Epithelial cell of prostate (primary cell): ENCODE data around the gene ZBTB20.

Source experiments
- DNase-seq: peaks from one replicate; pipeline ENCODE4 v3.0.0-alpha.2; 2011; ENCODE audit warnings: low read depth, low spot score
- H3K27ac ChIP-seq: fragments of 450-650 bp; 2 replicates; pipeline ENCODE4 v1.5.1; 2017; ENCODE audit warnings: mild to moderate bottlenecking

ZBTB20 gene

DNA sequence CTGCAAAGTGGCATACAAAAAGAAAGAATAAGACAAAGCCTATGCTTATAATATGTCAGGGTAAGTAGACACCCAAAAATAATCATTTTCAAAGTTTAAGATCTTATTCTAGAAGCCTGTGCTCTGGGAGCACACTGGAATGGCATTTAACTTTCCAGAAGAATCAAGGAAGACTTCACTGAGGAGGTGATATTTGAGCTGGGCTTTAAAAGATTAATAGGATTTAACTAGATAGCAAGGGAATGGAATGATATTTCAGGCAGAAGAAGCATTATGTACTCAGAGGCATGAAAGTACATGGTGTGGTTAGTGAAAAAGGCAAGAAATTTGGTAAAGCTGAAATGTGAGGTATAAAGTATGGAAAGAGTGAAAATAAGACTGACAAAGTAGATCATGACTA lies 106.8 kb downstream of the ZBTB20 start:
- DNase-seq: no peak
- H3K27ac ChIP-seq: no peak overlapping the region

DNA sequence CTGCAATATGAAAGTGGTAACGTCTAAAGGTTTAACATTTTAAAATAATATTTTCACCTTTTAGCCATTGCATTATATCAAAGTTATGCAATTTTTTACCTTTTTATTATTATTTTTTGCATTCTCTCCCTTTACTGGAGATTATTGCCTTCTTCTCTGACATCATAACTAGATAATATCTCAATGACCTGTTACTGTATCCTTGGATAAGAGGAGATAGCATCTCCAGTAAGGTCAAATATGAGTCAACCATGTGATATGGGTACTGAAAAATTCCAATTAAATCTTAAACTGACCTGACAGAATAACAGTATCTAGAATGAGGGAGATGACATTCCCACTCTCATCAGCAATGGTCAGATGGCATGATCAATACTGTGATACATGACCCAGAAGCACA lies 108.3 kb downstream of the ZBTB20 start:
- H3K27ac ChIP-seq: no peak overlapping the region
- no peak for DNase-seq

DNA sequence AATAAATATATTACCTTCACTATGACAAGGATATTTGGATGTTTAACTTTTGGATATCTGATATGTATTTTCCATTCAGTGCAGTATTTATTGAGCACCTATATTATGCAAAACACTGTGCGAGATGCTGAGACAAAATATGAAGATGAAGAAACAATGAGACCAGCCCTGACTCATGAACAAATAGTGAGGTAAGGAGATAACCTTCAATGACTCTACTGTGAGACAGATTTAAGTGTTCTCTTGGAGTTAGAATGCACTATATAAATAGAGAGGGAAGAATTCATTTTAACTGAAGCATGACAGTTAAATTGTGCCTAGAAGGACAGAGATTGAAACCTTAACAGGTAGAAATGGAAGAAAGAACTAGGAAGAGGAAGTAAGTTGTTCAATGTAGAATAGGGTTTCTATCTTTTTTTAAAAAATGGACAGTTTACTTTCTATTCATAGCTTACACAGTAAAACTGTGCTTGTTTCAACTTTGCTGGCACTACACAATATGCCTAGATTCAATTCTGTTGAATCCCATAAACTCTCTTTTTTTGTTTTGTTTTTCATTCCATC lies 124.2 kb downstream of the ZBTB20 start:
- no peak for DNase-seq
- no peak overlapping the region for H3K27ac ChIP-seq

DNA sequence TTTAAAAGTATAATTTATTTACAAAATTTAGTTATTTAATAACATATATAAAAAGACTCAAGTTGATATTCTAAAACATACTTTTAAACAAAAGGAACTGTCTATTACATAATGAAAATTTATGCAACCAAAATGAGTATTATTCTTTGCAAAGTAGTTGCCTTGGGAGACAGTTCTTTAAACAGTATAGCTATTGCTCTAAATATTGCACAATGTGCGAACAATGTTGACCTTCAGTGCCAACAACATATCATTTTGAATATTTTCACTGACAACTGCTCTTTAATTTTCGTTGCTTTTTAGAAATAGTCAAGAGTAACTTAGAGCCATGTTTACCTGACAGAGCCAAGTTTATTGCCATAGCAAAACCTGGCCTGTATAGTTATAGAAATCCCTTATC lies 124.9 kb downstream of the ZBTB20 start:
- no peak for DNase-seq
- H3K27ac ChIP-seq: no peak overlapping the region

DNA sequence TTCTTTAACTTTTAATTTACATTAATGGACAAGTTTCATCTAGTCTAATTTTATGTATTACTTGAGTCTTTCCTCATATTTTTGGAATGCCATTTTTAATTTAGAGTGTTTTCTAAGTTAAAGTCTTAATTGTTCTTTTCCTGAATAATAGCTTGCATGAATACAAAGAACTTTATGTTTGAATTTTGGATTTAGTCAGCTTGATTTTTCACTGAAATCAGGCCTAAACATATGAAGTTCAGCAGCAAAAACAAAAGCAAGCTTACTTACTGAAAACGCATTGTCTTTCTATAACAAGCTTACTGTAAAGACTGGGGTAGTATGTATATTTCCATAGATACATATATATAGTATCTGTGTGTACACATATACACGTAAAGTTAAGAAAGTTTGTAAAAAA lies 126.0 kb downstream of the ZBTB20 start:
- H3K27ac ChIP-seq: no peak overlapping the region
- DNase-seq: no peak

DNA sequence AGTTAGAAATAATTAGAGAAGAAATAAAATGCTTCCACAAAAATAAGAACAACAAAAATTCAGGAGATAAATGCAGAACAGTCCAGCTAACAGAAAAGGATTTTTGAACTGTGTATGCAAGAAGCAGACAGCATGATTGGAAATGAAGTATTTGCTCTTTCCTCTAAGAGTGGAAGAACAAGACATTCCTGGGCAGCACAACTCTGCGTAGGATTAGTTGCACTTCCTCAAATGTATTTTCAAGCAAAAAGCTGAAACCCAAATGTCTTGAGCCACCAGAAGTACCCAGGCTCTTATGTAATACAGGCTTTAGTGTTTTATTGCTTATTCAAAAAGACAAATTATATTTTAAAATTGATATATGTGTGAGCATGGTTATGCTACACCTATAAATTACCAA lies 127.2 kb downstream of the ZBTB20 start:
- no peak overlapping the region for H3K27ac ChIP-seq

DNA sequence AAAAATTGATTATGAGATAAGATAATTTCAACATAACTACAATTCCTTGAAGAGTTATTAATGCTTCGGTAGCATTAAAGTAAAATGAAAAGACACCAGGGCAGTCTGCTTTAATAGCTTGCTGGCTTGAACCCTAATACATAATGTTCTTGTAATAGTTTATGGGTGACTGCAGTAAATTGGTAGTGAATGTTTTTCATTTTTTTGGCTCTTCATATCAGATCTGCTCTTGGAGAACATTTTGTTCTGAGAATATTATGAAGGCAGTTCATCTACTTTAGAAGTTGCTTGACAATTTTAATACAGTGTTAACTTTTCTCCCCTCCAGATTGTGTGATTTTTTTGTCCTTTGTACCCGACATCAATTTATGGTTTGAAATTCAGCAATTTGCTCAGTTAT lies 128.4 kb downstream of the ZBTB20 start:
- no peak overlapping the region for H3K27ac ChIP-seq
- DNase-seq: no peak

More for the DNA sequence above, 127.2 kb downstream of the ZBTB20 start:
- DNase-seq: no peak

DNA sequence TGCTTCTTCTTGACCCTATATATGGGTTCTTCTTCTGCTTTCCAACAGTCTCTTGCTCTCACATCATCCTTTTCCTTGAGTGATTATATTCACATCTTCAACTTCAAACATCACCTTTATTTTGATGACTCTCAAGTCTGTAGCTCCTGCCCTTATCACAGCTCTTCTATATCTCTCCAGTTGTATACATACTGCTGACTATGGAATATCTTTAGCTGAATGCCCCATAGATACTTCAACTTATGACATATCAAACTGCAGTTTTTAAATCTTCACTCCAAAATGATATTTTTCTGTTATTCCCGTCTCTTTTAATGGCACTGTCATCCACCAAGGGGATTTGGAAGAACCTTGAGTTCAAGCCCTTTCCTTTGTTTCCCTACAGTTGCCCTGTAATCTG lies 139.1 kb downstream of the ZBTB20 start:
- DNase-seq: no peak
- H3K27ac ChIP-seq: no peak overlapping the region

DNA sequence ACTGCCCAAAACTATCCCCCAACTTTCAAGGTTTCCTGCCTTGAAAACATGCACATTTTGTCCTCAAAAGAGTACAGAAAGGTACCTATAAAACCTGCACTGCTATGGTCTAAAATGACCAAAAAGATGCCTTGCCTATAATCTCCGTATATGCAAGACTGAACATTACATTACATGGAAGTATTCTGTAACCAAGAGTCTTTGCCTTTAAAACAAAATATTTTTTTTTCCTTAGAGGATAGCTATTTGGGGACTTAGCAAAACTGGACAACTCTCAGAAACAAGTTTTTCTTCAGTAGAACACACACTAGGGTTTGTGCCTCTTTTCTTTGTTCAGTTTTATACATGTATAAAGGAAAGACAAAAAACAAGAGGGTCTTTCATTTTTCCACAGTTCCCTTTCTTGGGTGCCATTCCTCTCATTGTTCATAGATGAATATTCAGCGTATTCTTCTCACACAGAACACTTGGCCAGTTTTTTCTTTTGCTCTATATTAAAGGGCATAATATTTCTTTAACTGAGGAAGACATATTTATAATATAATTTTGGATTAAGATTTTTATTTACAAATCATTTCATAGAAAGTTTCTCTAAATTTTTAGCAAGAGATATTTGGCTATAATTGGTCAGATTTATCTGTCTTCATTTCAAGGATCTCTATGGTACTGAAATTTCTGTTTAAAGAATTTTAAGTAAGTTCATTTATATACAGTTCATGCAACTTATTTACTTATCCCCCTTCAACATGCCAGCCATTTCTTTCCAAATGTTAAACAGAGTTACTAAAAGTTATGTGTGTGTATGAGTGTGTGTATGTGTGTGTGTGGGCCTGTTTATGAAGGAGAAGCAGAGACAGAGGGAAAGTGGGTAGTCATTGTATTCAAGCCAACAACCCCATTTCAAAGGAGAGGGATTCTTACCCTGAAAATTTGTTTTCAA lies 142.6 kb downstream of the ZBTB20 start:
- H3K27ac ChIP-seq: no peak overlapping the region
- DNase-seq: no peak

DNA sequence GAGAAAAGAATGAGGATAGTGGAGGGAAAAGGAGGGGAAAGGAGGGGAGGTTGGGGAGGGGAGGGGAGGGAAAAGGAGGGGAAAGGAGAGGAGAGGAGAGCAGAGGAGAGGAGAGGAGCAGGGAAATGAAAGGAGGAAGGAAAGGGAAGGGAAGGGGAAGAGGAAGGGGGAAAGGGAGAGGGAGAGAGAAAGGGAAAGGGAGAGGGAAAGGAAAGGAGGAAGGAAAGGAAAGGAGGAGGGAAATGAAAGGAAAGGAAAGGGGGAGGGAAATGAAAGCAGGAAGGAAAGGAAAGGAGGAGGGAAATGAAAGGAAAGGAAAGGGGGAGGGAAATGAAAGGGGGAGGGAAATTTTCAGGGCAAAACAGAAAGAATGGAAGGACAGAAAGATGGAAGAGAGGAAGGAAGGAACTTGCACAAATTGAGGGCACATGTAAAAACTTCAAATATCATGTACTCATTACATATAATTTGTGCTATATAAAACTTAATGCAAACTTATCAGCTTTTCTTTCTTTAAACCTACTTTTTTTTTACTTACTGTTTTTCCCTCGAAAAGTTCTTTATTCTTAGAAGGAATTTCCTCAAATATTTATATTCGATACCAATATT lies 148.0 kb downstream of the ZBTB20 start:
- DNase-seq: no peak

DNA sequence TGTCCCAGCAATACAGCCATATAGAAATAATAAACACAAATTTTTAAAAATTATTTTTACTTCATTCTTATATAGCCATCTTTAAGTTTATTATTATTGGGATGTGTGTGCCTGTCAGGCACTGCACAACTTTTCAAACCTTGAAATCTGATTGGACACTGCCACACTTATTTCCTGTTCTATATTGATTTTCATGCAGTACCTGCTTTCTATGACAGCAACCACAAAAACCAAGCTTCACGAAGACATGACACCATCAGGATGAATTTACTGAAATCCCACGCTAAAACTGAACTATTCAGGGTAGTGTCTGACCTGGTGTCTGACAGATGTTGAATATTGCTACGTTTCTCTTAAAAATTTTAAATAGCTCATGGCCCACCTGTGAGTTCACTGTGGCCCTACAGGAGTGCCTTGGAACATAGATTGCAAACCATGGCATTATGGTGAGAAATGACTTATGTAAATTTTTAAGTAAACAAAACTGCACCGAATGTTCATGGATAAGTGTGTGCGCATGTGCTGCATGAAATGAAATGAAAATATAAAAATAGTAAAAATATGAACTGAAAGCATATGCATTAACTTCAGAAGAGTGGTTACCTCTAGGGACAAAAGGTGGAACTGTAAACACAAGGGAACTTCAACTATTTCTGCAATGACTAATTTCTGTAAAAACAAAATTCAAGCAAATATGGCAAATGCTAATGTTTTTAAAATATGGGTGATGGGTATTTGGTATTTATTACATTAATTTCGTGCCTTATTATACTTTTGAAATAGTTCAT lies 152.3 kb downstream of the ZBTB20 start:
- H3K27ac ChIP-seq: no peak overlapping the region
- DNase-seq: no peak

More for the DNA sequence above, 148.0 kb downstream of the ZBTB20 start:
- H3K27ac ChIP-seq: no peak overlapping the region

DNA sequence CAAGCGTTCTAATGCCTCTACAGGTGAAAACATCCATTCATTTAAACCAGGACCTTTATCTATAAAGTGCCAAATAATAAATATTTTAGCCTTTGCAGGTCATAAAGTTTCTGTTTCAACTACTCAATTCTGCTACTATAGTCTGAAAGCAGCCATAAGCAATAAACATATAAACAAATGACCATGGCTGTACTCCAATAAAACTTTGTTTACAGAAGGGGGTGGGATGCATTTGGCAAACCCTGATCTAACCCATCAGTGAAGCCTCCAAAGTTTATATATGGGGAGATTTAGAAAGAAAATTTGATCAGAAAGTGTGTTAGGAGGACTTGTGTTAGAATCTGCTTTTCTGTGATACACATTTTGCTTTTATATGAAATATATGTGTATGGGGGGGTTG lies 161.3 kb downstream of the ZBTB20 start:
- H3K27ac ChIP-seq: no peak overlapping the region
- no peak for DNase-seq

DNA sequence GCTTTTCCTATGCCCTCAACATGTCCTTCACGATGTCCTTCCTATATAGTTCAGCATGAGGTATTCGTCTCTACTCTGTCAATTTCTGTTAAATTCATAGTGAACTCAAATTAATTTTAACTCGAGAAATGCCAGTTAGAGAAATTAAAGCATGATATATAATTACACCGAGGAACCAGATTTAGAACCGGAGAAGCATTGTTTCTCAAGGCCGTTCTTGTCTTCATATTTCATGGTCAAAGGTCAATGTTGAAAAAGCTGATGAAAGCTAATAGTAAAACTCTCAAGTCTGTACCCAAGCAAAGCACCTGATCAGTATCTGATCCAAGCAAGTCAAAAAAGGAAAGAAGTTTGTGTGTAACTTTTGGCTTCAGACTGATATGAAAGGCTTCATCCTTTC lies 163.8 kb downstream of the ZBTB20 start:
- H3K27ac ChIP-seq: no peak overlapping the region
- no peak for DNase-seq

DNA sequence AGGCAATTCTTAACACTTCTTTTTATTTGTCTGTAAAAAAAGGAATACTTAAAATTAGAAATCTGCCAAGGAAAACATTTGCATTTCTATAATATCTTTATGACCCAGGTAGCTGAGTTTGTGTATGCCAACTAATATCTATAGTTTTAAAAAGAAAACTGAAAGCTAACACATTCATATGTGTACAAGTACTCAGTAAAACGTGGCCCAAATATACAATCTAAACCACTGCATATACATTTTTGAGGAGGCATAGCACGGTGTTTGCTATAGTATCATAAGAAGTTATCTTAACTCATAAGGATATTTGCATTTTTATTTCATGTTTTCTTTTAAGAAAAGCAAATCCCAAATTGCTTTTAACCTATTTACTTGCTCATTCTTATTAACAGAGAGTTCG lies 172.7 kb downstream of the ZBTB20 start:
- DNase-seq: no peak
- no peak overlapping the region for H3K27ac ChIP-seq

DNA sequence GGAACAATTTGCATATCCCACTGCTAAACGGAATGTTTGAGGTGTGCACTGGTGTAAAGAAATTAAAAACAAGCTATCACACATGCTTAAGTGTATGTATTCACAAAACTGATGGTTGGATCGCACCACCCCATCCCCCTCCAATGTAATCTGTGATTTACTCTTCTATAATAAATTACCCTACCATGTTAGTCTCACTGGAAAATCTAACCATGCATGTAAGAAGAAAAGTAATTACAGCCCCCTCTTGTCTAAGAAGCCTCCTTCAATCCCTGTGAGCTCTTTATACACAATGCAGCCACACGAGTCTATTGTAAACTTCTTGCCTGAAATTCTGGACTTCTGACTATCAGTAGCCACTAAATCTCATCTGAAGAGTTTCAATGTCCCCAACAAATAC lies 173.6 kb downstream of the ZBTB20 start:
- no peak overlapping the region for H3K27ac ChIP-seq
- DNase-seq: no peak

DNA sequence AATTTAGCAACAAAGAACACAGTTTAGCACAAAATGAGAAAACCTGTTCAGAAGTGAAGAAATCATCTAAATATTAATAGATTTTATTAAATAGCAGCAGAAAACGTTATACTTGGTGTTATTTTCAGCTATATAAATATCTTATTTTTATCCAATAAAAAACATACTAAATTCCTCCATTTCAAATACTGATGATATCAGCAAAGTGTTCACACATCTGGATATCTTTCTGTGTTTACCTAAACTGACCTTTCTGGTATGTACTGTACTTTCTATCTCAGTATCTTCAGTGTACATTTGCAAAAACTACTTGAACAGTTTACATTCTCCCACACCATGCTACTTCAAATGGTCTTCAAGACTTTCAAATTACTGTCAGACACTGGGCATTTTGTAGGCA lies 179.9 kb downstream of the ZBTB20 start:
- no peak overlapping the region for H3K27ac ChIP-seq
- no peak for DNase-seq

DNA sequence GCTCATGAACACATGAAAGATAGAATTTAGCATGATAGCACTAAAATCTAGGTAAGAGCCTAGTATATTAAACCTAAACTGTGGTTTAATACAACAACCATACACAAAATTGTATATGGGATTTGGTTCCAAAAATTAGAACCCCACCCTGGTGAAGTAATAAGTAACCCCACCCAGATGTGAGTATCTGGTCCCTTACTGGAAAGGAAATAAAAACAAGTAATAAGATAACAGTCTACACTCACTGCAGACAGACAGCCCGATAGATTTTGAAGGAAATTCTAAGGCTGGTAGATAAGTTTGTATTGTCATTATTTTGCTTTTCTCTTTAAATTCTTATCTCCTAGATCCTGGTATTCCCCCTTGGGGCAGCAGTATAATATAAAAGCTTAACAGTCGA lies 184.9 kb downstream of the ZBTB20 start:
- no peak for DNase-seq
- H3K27ac ChIP-seq: no peak overlapping the region

DNA sequence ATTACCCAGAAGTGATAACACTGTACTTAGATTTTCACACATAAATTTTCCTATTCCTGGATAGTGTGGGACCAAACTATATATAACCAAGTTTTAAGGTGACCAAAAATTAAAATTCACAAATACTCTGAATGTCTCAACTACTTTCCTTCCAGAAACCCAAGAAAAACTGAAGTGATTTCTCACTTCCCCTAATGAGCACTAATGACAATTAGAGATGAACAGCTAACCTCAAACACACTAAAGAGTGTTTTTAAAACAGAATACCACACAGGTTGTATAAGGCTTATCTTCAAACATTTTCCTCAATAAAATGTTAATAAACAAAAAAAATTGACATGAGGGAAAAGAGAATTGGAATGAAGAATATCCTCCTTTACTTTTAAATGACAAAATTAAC lies 188.2 kb downstream of the ZBTB20 start:
- no peak for DNase-seq

DNA sequence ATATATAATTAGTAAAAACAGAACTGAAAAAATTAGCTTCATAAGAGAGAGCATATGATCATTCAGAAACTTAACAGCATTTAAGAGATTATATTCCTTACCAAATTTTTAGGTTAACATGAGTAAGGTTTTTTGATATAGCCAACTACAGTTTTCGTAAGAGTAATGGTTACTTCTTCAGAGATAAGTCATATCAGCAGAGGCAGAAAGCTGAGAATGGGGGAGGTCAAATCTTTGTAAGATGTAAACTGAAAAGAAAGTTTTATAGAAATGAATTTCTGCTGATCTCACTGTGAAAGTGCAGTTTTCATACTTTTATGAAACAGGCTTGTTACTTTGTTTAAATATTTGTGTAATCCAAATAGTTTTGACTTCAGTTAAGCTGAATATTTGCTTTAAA lies 193.3 kb downstream of the ZBTB20 start:
- no peak for DNase-seq
- no peak overlapping the region for H3K27ac ChIP-seq

More for the DNA sequence above, 188.2 kb downstream of the ZBTB20 start:
- H3K27ac ChIP-seq: no peak overlapping the region

DNA sequence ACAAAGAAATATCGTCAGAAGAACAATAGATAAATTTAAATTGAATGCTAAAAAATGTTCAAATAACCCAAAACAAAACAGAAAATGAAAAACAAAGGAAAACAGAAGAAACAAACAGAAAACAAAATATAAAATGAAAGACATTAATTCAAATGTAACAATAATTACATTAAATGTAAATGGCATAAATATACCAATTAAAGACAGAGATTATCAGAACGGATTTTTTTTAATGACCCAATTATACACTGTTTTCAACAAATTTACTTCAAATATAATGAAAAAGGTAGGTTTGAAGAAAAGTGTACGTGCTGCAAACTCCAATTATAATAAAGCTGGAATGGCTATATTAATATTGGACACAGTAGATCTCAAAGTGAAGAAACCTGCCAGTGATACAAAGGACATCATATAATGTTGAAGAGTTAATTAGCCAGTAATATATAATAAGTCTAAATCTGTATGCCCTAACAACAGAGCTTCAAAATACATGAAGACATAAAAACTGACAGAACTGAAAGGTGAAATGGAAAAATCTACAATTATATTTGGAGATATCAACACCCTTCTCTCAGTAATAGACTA lies 193.8 kb downstream of the ZBTB20 start:
- no peak for DNase-seq
- H3K27ac ChIP-seq: no peak overlapping the region
